GM20000 (cell line): ENCODE measurements around the gene SIDT1.

Experiments used
- DNase-seq: peaks from one replicate; pipeline ENCODE4 v3.0.0; 2012; ENCODE audit warnings: low spot score
- TF ChIP-seq, protein P1 (sequence below): IDR thresholded peaks from 2 replicates; pipeline ENCODE4 v1.5.1; 2012; ENCODE audit warnings: mild to moderate bottlenecking, control low read depth; ENCODE audit errors: extremely low read depth, missing control alignments

The SIDT1 gene

GRCh38 chr3:113590983-113591382 lies 58.6 kb downstream of the SIDT1 start:
- TF ChIP-seq, protein P1, sequence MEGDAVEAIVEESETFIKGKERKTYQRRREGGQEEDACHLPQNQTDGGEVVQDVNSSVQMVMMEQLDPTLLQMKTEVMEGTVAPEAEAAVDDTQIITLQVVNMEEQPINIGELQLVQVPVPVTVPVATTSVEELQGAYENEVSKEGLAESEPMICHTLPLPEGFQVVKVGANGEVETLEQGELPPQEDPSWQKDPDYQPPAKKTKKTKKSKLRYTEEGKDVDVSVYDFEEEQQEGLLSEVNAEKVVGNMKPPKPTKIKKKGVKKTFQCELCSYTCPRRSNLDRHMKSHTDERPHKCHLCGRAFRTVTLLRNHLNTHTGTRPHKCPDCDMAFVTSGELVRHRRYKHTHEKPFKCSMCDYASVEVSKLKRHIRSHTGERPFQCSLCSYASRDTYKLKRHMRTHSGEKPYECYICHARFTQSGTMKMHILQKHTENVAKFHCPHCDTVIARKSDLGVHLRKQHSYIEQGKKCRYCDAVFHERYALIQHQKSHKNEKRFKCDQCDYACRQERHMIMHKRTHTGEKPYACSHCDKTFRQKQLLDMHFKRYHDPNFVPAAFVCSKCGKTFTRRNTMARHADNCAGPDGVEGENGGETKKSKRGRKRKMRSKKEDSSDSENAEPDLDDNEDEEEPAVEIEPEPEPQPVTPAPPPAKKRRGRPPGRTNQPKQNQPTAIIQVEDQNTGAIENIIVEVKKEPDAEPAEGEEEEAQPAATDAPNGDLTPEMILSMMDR: no peak
- no peak for DNase-seq

- DNase-seq: no peak
These were observed 61.7 kb downstream of the SIDT1 start for GRCh38 chr3:113594066-113594465.

GRCh38 chr3:113597596-113598354 lies 65.4 kb downstream of the SIDT1 start:
- DNase-seq: no peak
- TF ChIP-seq, protein P1: no peak

More at GRCh38 chr3:113594066-113594465, 61.7 kb downstream of the SIDT1 start:
- TF ChIP-seq, protein P1: no peak

GRCh38 chr3:113600418-113601182 lies 68.2 kb downstream of the SIDT1 start:
- TF ChIP-seq, protein P1: no peak
- DNase-seq: no peak

DNA sequence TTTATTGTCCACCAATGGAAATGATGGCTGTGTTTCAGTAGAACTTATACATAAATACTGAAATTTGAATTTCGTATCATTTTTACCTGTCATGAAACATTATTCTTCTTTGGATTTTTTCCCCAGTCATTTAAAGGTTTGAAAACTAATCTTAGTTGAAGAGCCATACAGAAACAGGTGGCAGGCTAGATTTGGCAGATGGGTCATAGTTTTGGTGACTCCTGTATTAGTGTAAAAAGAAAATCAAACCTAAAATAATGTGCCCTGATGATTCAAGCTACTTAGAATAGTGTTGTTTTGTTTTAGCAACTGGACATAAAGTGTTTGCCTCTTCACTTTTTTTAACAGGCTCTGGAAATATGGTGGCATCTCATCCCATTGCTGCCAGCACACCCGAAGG lies 68.9 kb downstream of the SIDT1 start:
- DNase-seq: no peak
- TF ChIP-seq, protein P1: no peak

DNA sequence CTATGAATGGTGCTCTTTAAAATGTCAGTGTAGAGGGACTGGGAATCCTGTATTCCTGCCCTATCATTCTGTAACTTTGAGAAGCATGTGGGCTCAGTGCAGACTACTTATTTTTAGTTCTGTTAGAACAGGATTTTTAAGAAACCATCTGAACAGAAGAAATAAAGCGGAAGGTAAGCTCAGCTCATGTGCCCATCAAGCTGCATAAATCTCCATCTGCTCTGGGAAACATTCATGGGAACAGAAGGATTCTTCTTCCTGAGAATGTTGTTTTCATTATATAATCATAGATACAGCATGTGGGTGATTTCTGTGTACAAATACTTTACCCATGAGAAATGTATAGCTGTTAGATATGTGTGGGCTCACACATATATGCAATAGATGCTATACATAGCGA lies 69.9 kb downstream of the SIDT1 start:
- TF ChIP-seq, protein P1: no peak
- DNase-seq: no peak

- DNase-seq: no peak
- TF ChIP-seq, protein P1: no peak
These were observed 70.5 kb downstream of the SIDT1 start for GRCh38 chr3:113602836-113603235.
